ENCODE measurements around the gene ATAT1. TPM values are rescaled to one million over a fixed set of nuclear protein-coding genes. Genes with fewer than 3 reads are reported as not detected.

ATAT1 gene
- total and polyA plus RNA-seq, 2 of the 4 experiments (the other 2 are of a cell fraction) = 5.6 to 15.5 TPM

- no peak overlapping the region for H3K9ac ChIP-seq (ENCODE audit: low read depth, low read length)
- no peak overlapping the region for H3K27ac ChIP-seq (ENCODE audit: insufficient read depth, low read length)
- no peak overlapping the region for H3K4me2 ChIP-seq (ENCODE audit: low read depth, low read length)
- no peak overlapping the region for H4K91ac ChIP-seq (ENCODE audit: insufficient read depth, low read depth, low read length)
- ATAC-seq (ENCODE audit: low read depth) = no peak
- WGBS, 2 experiments (ENCODE audit: extremely low coverage in 2 of 2, insufficient read length in 1 of 2) = 82% methylated on average over 4 of the region's 5 CpGs; no CpG with 5 or more reads in 1 of the 2 experiments
- H2BK5ac ChIP-seq (ENCODE audit: low read depth, low read length, poor library complexity, severe bottlenecking) = no peak overlapping the region
- no peak overlapping the region for H4K5ac ChIP-seq (ENCODE audit: low read depth, low read length)
- TF ChIP-seq RFX5 (IDR thresholded peaks at IDR 0.05; ENCODE audit: low read depth, low read length) (no peak), CEBPB (IDR thresholded peaks at IDR 0.05; ENCODE audit: low read depth, low read length) (no peak), ELK1 (IDR thresholded peaks at IDR 0.05; ENCODE audit: borderline replicate concordance, low read depth, low read length) (no peak), POLR2A (IDR thresholded peaks at IDR 0.05; ENCODE audit: low read depth, low read length) (no peak), FOS (IDR thresholded peaks at IDR 0.05; ENCODE audit: low read depth, low read length) (no peak), SMC3 (IDR thresholded peaks at IDR 0.05; ENCODE audit: low read depth, low read length) (no peak), MXI1 (IDR thresholded peaks at IDR 0.05; ENCODE audit: borderline replicate concordance, low read depth, low read length) (no peak), BHLHE40 (IDR thresholded peaks at IDR 0.05; ENCODE audit: low read depth, low read length) (no peak), USF2 (IDR thresholded peaks at IDR 0.05; ENCODE audit: low read depth, low read length) (no peak), RCOR1 (IDR thresholded peaks at IDR 0.05; ENCODE audit: insufficient replicate concordance, low read length) (no peak), MAZ (IDR thresholded peaks at IDR 0.05; ENCODE audit: borderline replicate concordance, low read depth, low read length) (no peak), NFE2L2 (IDR thresholded peaks at IDR 0.05; ENCODE audit: low read depth, low read length) (no peak), RAD21 (IDR thresholded peaks at IDR 0.05; ENCODE audit: low read length) (no peak), MAFK (IDR thresholded peaks at IDR 0.05; ENCODE audit: low read depth, low read length) (no peak), CHD1 (IDR thresholded peaks at IDR 0.05; ENCODE audit: low read depth, low read length) (no peak), CTCF (conservative IDR thresholded peaks at IDR 0.05; ENCODE audit: low read depth, low read length) (no peak)
- no peaks in the 10 kb centered on the region; the same call in 1 of the 2 replicates for H3K9me1 ChIP-seq (ENCODE audit: insufficient read depth, low read length)
- H3K14ac ChIP-seq (replicated peaks; ENCODE audit: low read depth, low read length) = no peak overlapping the region
- CTCF ChIA-PET = no interaction called here
- H3K4me1 ChIP-seq (ENCODE audit: control insufficient read depth, insufficient read depth, low read length) = no peaks in the 10 kb centered on the region
- H3K4ac ChIP-seq (ENCODE audit: low read depth, low read length) = no peak overlapping the region
- intact Hi-C loops (cut with micrococcal nuclease) = no loop called here
- H3K79me1 ChIP-seq (ENCODE audit: low read depth in 1 of 2, low read length in 2 of 2) = peaks cover 18 to 38% of the 10 kb centered on the region in 2 experiments; a peak in 3 of 4 replicates
- H4K20me1 ChIP-seq (ENCODE audit: insufficient read depth, low read length) = peaks cover 4% of the 10 kb centered on the region; the same call in 1 of the 2 replicates
- H3K18ac ChIP-seq (ENCODE audit: low read depth, low read length) = no peak overlapping the region
- in situ Hi-C loops (cut with MboI; ENCODE audit: low sequenced_read_pairs) = no loop called here
- H3K4me3 ChIP-seq (ENCODE audit: insufficient read depth, low read depth, low read length) = no peak overlapping the region
- H4K8ac ChIP-seq (ENCODE audit: low read depth in 2 of 2, low read length in 2 of 2) = no peak overlapping the region
- POLR2A ChIA-PET (ENCODE audit: unreplicated experiment) = no interaction called here
- dilution Hi-C loops (cut with HindIII; ENCODE audit: low sequenced_read_pairs, unreplicated experiment) = no loop called here
- H2BK20ac ChIP-seq (ENCODE audit: low read depth, low read length) = no peak overlapping the region
- H2AK9ac ChIP-seq (replicated peaks; ENCODE audit: low read depth, low read length, poor library complexity) = no peak overlapping the region
- no TSS peak for BruUV-seq (replicated peaks)
- H2AK5ac ChIP-seq (ENCODE audit: low read depth, low read length) = no peak overlapping the region
- H3K23ac ChIP-seq (ENCODE audit: low read depth, low read length) = no peak overlapping the region
- no peak for DNase-seq
- peaks cover 35% of the 10 kb centered on the region for H3K36me3 ChIP-seq (ENCODE audit: control insufficient read depth, insufficient read depth, low read length)
- H2BK15ac ChIP-seq (ENCODE audit: low read depth, low read length) = no peak overlapping the region
- no peaks in the 10 kb centered on the region for H3K9me3 ChIP-seq (ENCODE audit: control insufficient read depth, insufficient read depth, low read length)
- no peak overlapping the region for H2AFZ ChIP-seq (replicated peaks; ENCODE audit: low read length, poor library complexity)
- no peaks in the 10 kb centered on the region for H3K27me3 ChIP-seq (ENCODE audit: control insufficient read depth, insufficient read depth, low read length)
- no peak overlapping the region for H3K56ac ChIP-seq (ENCODE audit: extremely low read depth, insufficient read depth, low read length)
- no peak overlapping the region for H2BK120ac ChIP-seq (ENCODE audit: low read depth, low read length)
Observed at GRCh38 chr6:30644769-30645168, 18.1 kb downstream of the ATAT1 start.
